ENCODE data around the gene ITGA7. TPM values are rescaled to one million over a fixed set of nuclear protein-coding genes. Genes with fewer than 3 reads are reported as not detected.

ITGA7 gene
- total and polyA plus RNA-seq, 2 of the 4 experiments (the other 2 are of a cell fraction) = 3.9 to 15.7 TPM

- intact Hi-C loops (cut with micrococcal nuclease) = no loop called here
- Histone ChIP-seq H3K79me1 (ENCODE audit: low read depth in 1 of 2, low read length in 2 of 2) (no peaks in the 10 kb centered on the region), H2AK5ac (ENCODE audit: low read depth, low read length) (no peak overlapping the region), H3K18ac (ENCODE audit: low read depth, low read length) (no peak overlapping the region), H4K20me1 (ENCODE audit: insufficient read depth, low read length) (no peaks in the 10 kb centered on the region), H3K23ac (ENCODE audit: low read depth, low read length) (no peak overlapping the region), H4K91ac (ENCODE audit: insufficient read depth, low read depth, low read length) (no peak overlapping the region), H3K56ac (ENCODE audit: extremely low read depth, insufficient read depth, low read length) (no peak overlapping the region), H2BK15ac (ENCODE audit: low read depth, low read length) (no peak overlapping the region), H2AFZ (replicated peaks; ENCODE audit: low read length, poor library complexity) (no peak overlapping the region), H3K4me3 (ENCODE audit: insufficient read depth, low read depth, low read length) (no peak overlapping the region), H3K36me3 (ENCODE audit: control insufficient read depth, insufficient read depth, low read length) (no peaks in the 10 kb centered on the region), H3K27me3 (ENCODE audit: control insufficient read depth, insufficient read depth, low read length) (peaks cover 5% of the 10 kb centered on the region), H3K9ac (ENCODE audit: low read depth, low read length) (no peak overlapping the region), H3K14ac (replicated peaks; ENCODE audit: low read depth, low read length) (no peak overlapping the region), H4K5ac (ENCODE audit: low read depth, low read length) (no peak overlapping the region), H3K4ac (ENCODE audit: low read depth, low read length) (no peak overlapping the region), H3K4me2 (ENCODE audit: low read depth, low read length) (no peak overlapping the region), H2BK20ac (ENCODE audit: low read depth, low read length) (no peak overlapping the region), H3K4me1 (ENCODE audit: control insufficient read depth, insufficient read depth, low read length) (no peaks in the 10 kb centered on the region), H2BK120ac (ENCODE audit: low read depth, low read length) (no peak overlapping the region), H4K8ac (ENCODE audit: low read depth in 2 of 2, low read length in 2 of 2) (no peak overlapping the region), H3K27ac (ENCODE audit: insufficient read depth, low read length) (no peak overlapping the region), H3K9me3 (ENCODE audit: control insufficient read depth, insufficient read depth, low read length) (no peaks in the 10 kb centered on the region), H2AK9ac (replicated peaks; ENCODE audit: low read depth, low read length, poor library complexity) (no peak overlapping the region), H2BK5ac (ENCODE audit: low read depth, low read length, poor library complexity, severe bottlenecking) (no peak overlapping the region), H3K9me1 (ENCODE audit: insufficient read depth, low read length) (no peaks in the 10 kb centered on the region)
- ATAC-seq (ENCODE audit: low read depth) (no peak), DNase-seq (no peak)
- CTCF ChIA-PET = no interaction called here
- 96% methylated on average over 5 of the region's 16 CpGs; no CpG with 5 or more reads in 1 of the 2 experiments for WGBS, 2 experiments (ENCODE audit: extremely low coverage in 2 of 2, insufficient read length in 1 of 2)
- TF ChIP-seq MAFK (IDR thresholded peaks at IDR 0.05; ENCODE audit: low read depth, low read length) (no peak), FOS (IDR thresholded peaks at IDR 0.05; ENCODE audit: low read depth, low read length) (no peak), CHD1 (IDR thresholded peaks at IDR 0.05; ENCODE audit: low read depth, low read length) (no peak), NFE2L2 (IDR thresholded peaks at IDR 0.05; ENCODE audit: low read depth, low read length) (no peak), CEBPB (IDR thresholded peaks at IDR 0.05; ENCODE audit: low read depth, low read length) (no peak), USF2 (IDR thresholded peaks at IDR 0.05; ENCODE audit: low read depth, low read length) (no peak), ELK1 (IDR thresholded peaks at IDR 0.05; ENCODE audit: borderline replicate concordance, low read depth, low read length) (no peak), BHLHE40 (IDR thresholded peaks at IDR 0.05; ENCODE audit: low read depth, low read length) (no peak)
- in situ Hi-C loops (cut with MboI; ENCODE audit: low sequenced_read_pairs) = no loop called here
- no TSS peak for BruUV-seq (replicated peaks)
- POLR2A ChIA-PET (ENCODE audit: unreplicated experiment) = no interaction called here
- dilution Hi-C loops (cut with HindIII; ENCODE audit: low sequenced_read_pairs, unreplicated experiment) = no loop called here
Observed at GRCh38 chr12:55688716-55689655, 18.7 kb downstream of the ITGA7 start.

Measured in IMR-90 (cell line).